22Rv1 (cell line): Measurements from ENCODE around the gene DOC2A.
A peak's percentile ranks its signal among the peaks of the same experiment; 100 is the strongest.

Experiments
- H3K27ac ChIP-seq: fragments of 450-650 bp; 2 replicates; pipeline ENCODE4 v1.5.1; 2017
- CTCF ChIP-seq: fragments of 450-650 bp; IDR thresholded peaks from 2 replicates; pipeline ENCODE4 v1.5.1; 2017; ENCODE audit warnings: mild to moderate bottlenecking
- ZFX ChIP-seq: fragments of 450-650 bp; IDR thresholded peaks from 2 replicates; pipeline ENCODE4 v1.6.1; 2017; ENCODE audit warnings: antibody characterized with exemption, borderline replicate concordance

Gene DOC2A

DNA sequence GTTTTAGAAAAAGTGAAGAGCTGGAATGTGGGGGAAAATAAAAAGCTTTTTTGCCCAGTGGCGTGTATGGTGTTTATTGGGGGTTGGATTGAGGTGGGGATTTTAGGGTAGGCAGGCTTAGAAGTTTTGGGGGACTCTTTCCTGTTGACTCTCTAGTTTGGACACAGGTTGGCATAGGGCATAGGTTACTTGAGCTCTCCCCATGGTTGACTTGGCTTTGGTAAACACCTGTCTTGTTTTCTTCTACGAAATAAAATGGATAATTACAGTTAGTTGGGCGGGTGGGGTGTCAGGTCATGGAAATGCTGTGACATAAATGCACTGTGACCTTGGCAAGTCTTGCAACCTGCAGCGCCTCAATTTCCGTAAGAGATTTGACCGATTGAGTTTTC is 37.8 kb downstream of the DOC2A start:
- peak overlapping the region; percentile 84 for H3K27ac ChIP-seq
- TF ChIP-seq ZFX (no peak), CTCF (no peak)

- no peak for TF ChIP-seq ZFX
- TF ChIP-seq CTCF, result no peak
- peak overlapping the region; percentile 84 for H3K27ac ChIP-seq
Measured at GRCh38 chr16:29972500-29972899, 38.3 kb downstream of the DOC2A start.

GRCh38 chr16:29971304-29971703 is 39.5 kb downstream of the DOC2A start:
- TF ChIP-seq ZFX (no peak), CTCF (no peak)
- no peak overlapping the region for H3K27ac ChIP-seq

DNA sequence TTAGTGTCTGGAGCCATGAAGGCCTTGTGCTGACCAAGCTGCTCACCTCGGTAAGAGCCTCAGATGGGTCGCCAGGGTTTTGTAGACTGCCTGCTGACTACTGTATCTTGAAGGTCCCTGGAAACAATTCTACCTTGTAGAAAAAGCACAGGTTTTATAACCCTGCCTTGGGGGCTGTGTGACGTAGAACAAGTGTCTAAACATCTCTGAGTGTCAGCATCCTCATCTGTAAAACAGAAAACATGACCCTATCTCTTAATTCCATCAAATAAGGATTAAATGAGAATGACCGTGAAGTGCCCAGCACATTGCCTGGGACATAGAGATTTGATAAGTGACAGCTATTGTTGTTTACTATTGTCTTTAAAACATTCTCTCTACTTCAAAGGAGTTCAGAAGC is 42.6 kb downstream of the DOC2A start:
- H3K27ac ChIP-seq, result no peak overlapping the region
- TF ChIP-seq CTCF (no peak), ZFX (no peak)

DNA sequence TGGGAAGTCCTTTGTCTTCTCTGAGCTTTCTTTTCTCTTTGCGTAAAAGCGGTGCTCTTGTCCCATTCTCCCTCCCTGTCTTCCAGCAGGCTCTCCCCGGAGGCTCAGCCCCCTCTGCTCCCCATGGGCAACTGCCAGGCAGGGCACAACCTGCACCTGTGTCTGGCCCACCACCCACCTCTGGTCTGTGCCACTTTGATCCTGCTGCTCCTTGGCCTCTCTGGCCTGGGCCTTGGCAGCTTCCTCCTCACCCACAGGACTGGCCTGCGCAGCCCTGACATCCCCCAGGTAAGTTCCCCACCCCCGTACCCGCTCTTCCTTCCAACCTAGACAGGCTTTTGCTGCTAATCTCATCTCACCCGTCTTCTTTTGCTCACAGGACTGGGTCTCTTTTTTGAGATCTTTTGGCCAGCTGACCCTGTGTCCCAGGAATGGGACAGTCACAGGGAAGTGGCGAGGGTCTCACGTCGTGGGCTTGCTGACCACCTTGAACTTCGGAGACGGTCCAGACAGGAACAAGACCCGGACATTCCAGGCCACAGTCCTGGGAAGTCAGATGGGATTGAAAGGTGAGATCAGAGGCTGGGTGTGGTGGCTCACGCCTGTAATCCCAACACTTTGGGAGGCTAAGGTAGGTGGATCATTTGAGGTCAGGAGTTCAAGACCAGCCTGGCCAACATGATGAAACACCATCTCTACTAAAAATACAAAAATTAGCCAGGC is 47.6 kb downstream of the DOC2A start:
- no peak for TF ChIP-seq CTCF
- no peak for TF ChIP-seq ZFX
- peak overlapping the region; percentile 74 for H3K27ac ChIP-seq

GRCh38 chr16:29962344-29962994 is 48.4 kb downstream of the DOC2A start:
- no peak for TF ChIP-seq ZFX
- no peak for TF ChIP-seq CTCF
- peak overlapping the region; percentile 74 for H3K27ac ChIP-seq
